Vagina (tissue), 2 donors: ENCODE data around the gene PDXDC1.
"Not testable (repeated sequence)": the region's sequence is repeated elsewhere in the genome, so short reads cannot be mapped to it uniquely, and the experiment has no call there.

Experiments used
- POLR2A ChIP-seq, 2 donors: fragments of 450-650 bp; IDR thresholded peaks; one replicate each; pipeline ENCODE4 v1.6.1; 2017; ENCODE audit warnings: antibody characterized with exemption in 2 of 2, mild to moderate bottlenecking in 2 of 2, moderate library complexity in 2 of 2
- POLR2AphosphoS5 ChIP-seq, 2 donors: sonication (generic); formaldehyde crosslinking; IDR thresholded peaks; one replicate each; pipeline ENCODE4 v1.9.0; 2017; ENCODE audit warnings: antibody characterized with exemption in 2 of 2, mild to moderate bottlenecking in 2 of 2, low read depth in 1 of 2; ENCODE audit not compliant: insufficient read depth in 1 of 2
- TF ChIP-seq, protein P1 (sequence below), 3 experiments: fragments of 450-650 bp in 2 of 3; fragments of 200-600 bp in 1 of 3; sonication (generic) in 1 of 3; IDR thresholded peaks; one replicate each; pipeline ENCODE4 v1.5.1; 2017 to 2019; ENCODE audit warnings: antibody characterized with exemption in 3 of 3, mild to moderate bottlenecking in 2 of 3, moderate library complexity in 2 of 3

DNA sequence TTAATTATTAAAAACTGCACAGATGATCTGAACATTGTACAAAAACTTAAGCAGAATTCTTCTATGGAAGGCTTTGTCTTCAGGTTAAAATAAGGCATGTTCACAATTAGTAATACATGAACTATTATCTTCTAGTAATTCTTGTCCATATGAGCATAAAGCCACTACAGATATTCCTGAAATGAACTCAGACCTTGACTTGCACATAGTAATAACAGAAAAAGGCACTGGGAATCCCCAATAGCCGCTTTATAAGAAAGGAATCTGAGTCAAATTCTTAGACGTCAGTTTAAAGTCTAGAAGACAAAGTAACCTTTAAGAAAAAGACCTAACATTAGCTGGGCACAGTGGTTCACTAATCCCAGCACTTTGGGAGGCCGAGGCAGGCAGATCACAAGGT is 108.0 kb downstream of the PDXDC1 start:
- TF ChIP-seq, protein P1, sequence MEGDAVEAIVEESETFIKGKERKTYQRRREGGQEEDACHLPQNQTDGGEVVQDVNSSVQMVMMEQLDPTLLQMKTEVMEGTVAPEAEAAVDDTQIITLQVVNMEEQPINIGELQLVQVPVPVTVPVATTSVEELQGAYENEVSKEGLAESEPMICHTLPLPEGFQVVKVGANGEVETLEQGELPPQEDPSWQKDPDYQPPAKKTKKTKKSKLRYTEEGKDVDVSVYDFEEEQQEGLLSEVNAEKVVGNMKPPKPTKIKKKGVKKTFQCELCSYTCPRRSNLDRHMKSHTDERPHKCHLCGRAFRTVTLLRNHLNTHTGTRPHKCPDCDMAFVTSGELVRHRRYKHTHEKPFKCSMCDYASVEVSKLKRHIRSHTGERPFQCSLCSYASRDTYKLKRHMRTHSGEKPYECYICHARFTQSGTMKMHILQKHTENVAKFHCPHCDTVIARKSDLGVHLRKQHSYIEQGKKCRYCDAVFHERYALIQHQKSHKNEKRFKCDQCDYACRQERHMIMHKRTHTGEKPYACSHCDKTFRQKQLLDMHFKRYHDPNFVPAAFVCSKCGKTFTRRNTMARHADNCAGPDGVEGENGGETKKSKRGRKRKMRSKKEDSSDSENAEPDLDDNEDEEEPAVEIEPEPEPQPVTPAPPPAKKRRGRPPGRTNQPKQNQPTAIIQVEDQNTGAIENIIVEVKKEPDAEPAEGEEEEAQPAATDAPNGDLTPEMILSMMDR (IDR thresholded peaks at IDR 0.05) = not testable (repeated sequence)
- not testable (repeated sequence) for TF ChIP-seq POLR2A (IDR thresholded peaks at IDR 0.05); POLR2AphosphoS5 (IDR thresholded peaks at IDR 0.05; ENCODE audit: insufficient read depth in 1 of 2, low read depth in 1 of 2)
